IPS-15b (cell line): ENCODE results near the gene MOB2.

ENCODE experiments used
- H3K27me3 ChIP-seq: one replicate; pipeline ENCODE4 v1.6.1; 2013; ENCODE audit warnings: low read length; ENCODE audit not compliant: control insufficient read depth, insufficient read depth
- H3K36me3 ChIP-seq: one replicate; pipeline ENCODE4 v1.6.1; 2013; ENCODE audit warnings: low read length; ENCODE audit not compliant: control insufficient read depth, insufficient read depth
- H3K4me1 ChIP-seq: one replicate; pipeline ENCODE4 v1.6.1; 2013; ENCODE audit warnings: mild to moderate bottlenecking, low read length; ENCODE audit not compliant: control insufficient read depth, insufficient read depth
- H3K4me3 ChIP-seq: one replicate; pipeline ENCODE4 v1.5.1; 2013; ENCODE audit warnings: low read depth, low read length
- H3K9ac ChIP-seq: one replicate; pipeline ENCODE4 v1.6.1; 2013; ENCODE audit warnings: low read depth, mild to moderate bottlenecking, low read length
- H3K9me3 ChIP-seq: one replicate; pipeline ENCODE4 v1.6.1; 2013; ENCODE audit warnings: mild to moderate bottlenecking, low read length; ENCODE audit not compliant: control insufficient read depth, insufficient read depth

Gene MOB2

GRCh38 chr11:1508491-1508891, 21.9 kb upstream of the MOB2 start:
- Histone ChIP-seq H3K4me3 (no peak overlapping the region), H3K4me1 (peaks cover 9% of the 10 kb centered on the region), H3K9ac (no peak overlapping the region), H3K27me3 (no peaks in the 10 kb centered on the region), H3K36me3 (peaks cover 3% of the 10 kb centered on the region), H3K9me3 (no peaks in the 10 kb centered on the region)

- Histone ChIP-seq H3K36me3 (peaks cover 3% of the 10 kb centered on the region), H3K4me1 (peaks cover 3% of the 10 kb centered on the region), H3K9ac (peak overlapping the region; percentile 54), H3K4me3 (no peak overlapping the region), H3K9me3 (no peaks in the 10 kb centered on the region), H3K27me3 (no peaks in the 10 kb centered on the region)
These were observed 21.0 kb upstream of the MOB2 start for GRCh38 chr11:1507381-1508140.

GRCh38 chr11:1506981-1507380, 20.4 kb upstream of the MOB2 start:
- Histone ChIP-seq H3K9me3 (no peaks in the 10 kb centered on the region), H3K36me3 (peaks cover 3% of the 10 kb centered on the region), H3K4me1 (no peaks in the 10 kb centered on the region), H3K27me3 (no peaks in the 10 kb centered on the region), H3K9ac (peak overlapping the region; percentile 54), H3K4me3 (no peak overlapping the region)

- Histone ChIP-seq H3K4me3 (no peak overlapping the region), H3K4me1 (no peaks in the 10 kb centered on the region), H3K27me3 (no peaks in the 10 kb centered on the region), H3K9me3 (no peaks in the 10 kb centered on the region), H3K9ac (no peak overlapping the region), H3K36me3 (peaks cover 3% of the 10 kb centered on the region)
These were observed 18.9 kb upstream of the MOB2 start for GRCh38 chr11:1505480-1505879.

- Histone ChIP-seq H3K27me3 (no peaks in the 10 kb centered on the region), H3K36me3 (peaks cover 3% of the 10 kb centered on the region), H3K4me1 (no peaks in the 10 kb centered on the region), H3K9ac (no peak overlapping the region), H3K9me3 (no peaks in the 10 kb centered on the region), H3K4me3 (no peak overlapping the region)
These were observed 18.2 kb upstream of the MOB2 start for GRCh38 chr11:1504581-1505290.

- Histone ChIP-seq H3K9ac (no peak overlapping the region), H3K4me3 (no peak overlapping the region), H3K9me3 (no peaks in the 10 kb centered on the region), H3K36me3 (peaks cover 3% of the 10 kb centered on the region), H3K27me3 (no peaks in the 10 kb centered on the region), H3K4me1 (no peaks in the 10 kb centered on the region)
These were observed 17.6 kb upstream of the MOB2 start for GRCh38 chr11:1504138-1504537.

- Histone ChIP-seq H3K4me1 (no peaks in the 10 kb centered on the region), H3K27me3 (no peaks in the 10 kb centered on the region), H3K9me3 (no peaks in the 10 kb centered on the region), H3K4me3 (no peak overlapping the region), H3K36me3 (peaks cover 3% of the 10 kb centered on the region), H3K9ac (no peak overlapping the region)
These were observed 17.1 kb upstream of the MOB2 start for GRCh38 chr11:1503708-1504104.

- H3K4me1 ChIP-seq: no peaks in the 10 kb centered on the region
These were observed 16.6 kb upstream of the MOB2 start for GRCh38 chr11:1502954-1503707.

GRCh38 chr11:1502168-1502953, 15.8 kb upstream of the MOB2 start:
- H3K4me3 ChIP-seq: no peak overlapping the region
- H3K4me1 ChIP-seq: no peaks in the 10 kb centered on the region
- peaks cover 3% of the 10 kb centered on the region for H3K36me3 ChIP-seq

More at GRCh38 chr11:1502954-1503707, 16.6 kb upstream of the MOB2 start:
- H3K9me3 ChIP-seq: no peaks in the 10 kb centered on the region
- peaks cover 3% of the 10 kb centered on the region for H3K36me3 ChIP-seq
- H3K4me3 ChIP-seq: no peak overlapping the region
- peak overlapping the region; percentile 37 for H3K9ac ChIP-seq
- no peaks in the 10 kb centered on the region for H3K27me3 ChIP-seq

GRCh38 chr11:1501421-1502167, 15.0 kb upstream of the MOB2 start:
- no peaks in the 10 kb centered on the region for H3K27me3 ChIP-seq
- no peak overlapping the region for H3K9ac ChIP-seq
- no peaks in the 10 kb centered on the region for H3K4me1 ChIP-seq
- H3K4me3 ChIP-seq: no peak overlapping the region
- H3K9me3 ChIP-seq: no peaks in the 10 kb centered on the region
- peaks cover 3% of the 10 kb centered on the region for H3K36me3 ChIP-seq

More at GRCh38 chr11:1502168-1502953, 15.8 kb upstream of the MOB2 start:
- H3K9me3 ChIP-seq: no peaks in the 10 kb centered on the region
- H3K9ac ChIP-seq: no peak overlapping the region
- H3K27me3 ChIP-seq: no peaks in the 10 kb centered on the region
